ENCODE measurements around the gene CIROP. TPM values are rescaled to one million over a fixed set of nuclear protein-coding genes. Genes with fewer than 3 reads are reported as not detected.

The CIROP gene
- total and polyA plus RNA-seq, 9 of the 15 experiments (the other 6 are each of a cell fraction or from before 2014, with no cell fraction given): not detected

DNA sequence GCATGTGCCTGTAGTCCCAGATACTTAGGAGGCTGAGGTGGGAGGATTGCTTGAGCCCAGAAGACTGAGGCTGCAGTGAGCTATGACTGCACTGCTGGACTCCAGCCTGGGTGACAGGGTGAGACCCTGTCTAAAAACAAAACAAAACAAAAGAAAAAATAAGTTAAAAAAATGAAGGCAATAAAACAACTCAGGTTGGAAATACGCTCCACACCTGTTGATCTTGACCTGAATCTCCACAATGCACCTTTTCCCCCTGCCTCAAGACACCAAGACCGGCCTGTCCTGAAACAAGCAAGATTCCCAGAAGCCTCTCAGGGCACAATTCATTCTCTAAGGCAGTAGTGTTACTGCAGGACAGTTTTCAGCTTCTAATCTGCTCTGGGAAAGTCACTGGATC, 35.1 kb upstream of the CIROP start:
- DNase-seq (ENCODE audit: extremely low read depth in 1 of 4, low spot score in 3 of 4) (no peak), ATAC-seq (no peak), FAIRE-seq (no peak)
- no peak overlapping the region for H3K4me2 ChIP-seq (ENCODE audit: insufficient read depth, low read length)
- no peak overlapping the region for H2AFZ ChIP-seq (ENCODE audit: low read depth, low read length)
- no TSS peak for BruUV-seq (replicated peaks)
- no peaks in the 10 kb centered on the region for H3K79me2 ChIP-seq (ENCODE audit: control insufficient read depth, insufficient read depth, low read length)
- TF ChIP-seq ZNF316 (IDR thresholded peaks at IDR 0.05): no peak
- no peak for TF ChIP-seq FOXA1 (IDR thresholded peaks at IDR 0.05; ENCODE audit: borderline replicate concordance)
- TF ChIP-seq TFAM (CRISPR knock-in tag; conservative IDR thresholded peaks at IDR 0.05): no peak
- TF ChIP-seq LARP7 (IDR thresholded peaks at IDR 0.05): no peak
- no peak for TF ChIP-seq ZNF124 (CRISPR knock-in tag; IDR thresholded peaks at IDR 0.05)
- TF ChIP-seq HMGN3 (IDR thresholded peaks at IDR 0.05; ENCODE audit: borderline replicate concordance, extremely low read depth, insufficient read length, low read depth, low read length): no peak
- TF ChIP-seq MIER1 (IDR thresholded peaks at IDR 0.05; ENCODE audit: low read depth): no peak
- no peak for TF ChIP-seq ZNF668 (CRISPR knock-in tag; IDR thresholded peaks at IDR 0.05)
- H3K27me3 ChIP-seq (ENCODE audit: control insufficient read depth in 2 of 2, insufficient read depth in 2 of 2, low read length in 2 of 2): no peaks in the 10 kb centered on the region
- CTCF ChIA-PET (ENCODE audit: low intra/inter-chr PET ratio): no interaction called here
- no peak overlapping the region for H3K27ac ChIP-seq (ENCODE audit: extremely low read depth, low read depth, low read length)
- no peaks in the 10 kb centered on the region for H3K9me3 ChIP-seq (replicated peaks; ENCODE audit: control insufficient read depth, insufficient read depth, low read depth, low read length)
- H3K9me1 ChIP-seq (ENCODE audit: control insufficient read depth, insufficient read depth, low read length): no peaks in the 10 kb centered on the region
- H3K36me3 ChIP-seq (ENCODE audit: control insufficient read depth, insufficient read depth, low read length): peaks cover 9% of the 10 kb centered on the region; the same call in 1 of the 3 replicates
- POLR2A ChIA-PET: no interaction called here
- 91% methylated on average over 2 of the region's 2 CpGs for WGBS (ENCODE audit: insufficient coverage, low coverage, missing lambda C conversion rate)
- no peak overlapping the region for H3K4me3 ChIP-seq
- intact Hi-C loops (cut with micrococcal nuclease) (no loop called here), in situ Hi-C loops (cut with MboI) (no loop called here)
- 0 out of 4 replicates have a peak overlapping the region, but pooled peaks of 1 of the 2 experiments have one; percentile 14 for H3K9ac ChIP-seq (ENCODE audit: insufficient read depth in 1 of 2, low read depth in 2 of 2, low read length in 2 of 2)
- no peaks in the 10 kb centered on the region for H4K20me1 ChIP-seq (replicated peaks; ENCODE audit: control insufficient read depth, insufficient read depth, low read length)
- peaks cover 27 to 34% of the 10 kb centered on the region in 2 experiments; a peak in 4 of 5 replicates for H3K4me1 ChIP-seq (replicated peaks in 1 of 2; ENCODE audit: control insufficient read depth in 2 of 2, insufficient read depth in 2 of 2, low read length in 2 of 2)

All from K562 (cell line).